SK-N-SH treated with all-trans-retinoic acid at 6 μM for 48 hours (cell line): ENCODE measurements around the gene MACF1.

Source experiments
- BACH2 ChIP-seq: fragments of 250-450 bp; sonication (Bioruptor Pico); IDR thresholded peaks from 2 replicates; pipeline ENCODE4 v1.9.0; 2021; ENCODE audit warnings: mild to moderate bottlenecking, borderline replicate concordance
- CSDC2 ChIP-seq: fragments of 250-450 bp; sonication (Bioruptor Pico); IDR thresholded peaks from 2 replicates; pipeline ENCODE4 v1.5.0; 2020; ENCODE audit warnings: mild to moderate bottlenecking, moderate library complexity
- GLIS3 ChIP-seq: fragments of 250-450 bp; sonication (Bioruptor Pico); IDR thresholded peaks from 2 replicates; pipeline ENCODE4 v1.5.0; 2020; ENCODE audit warnings: mild to moderate bottlenecking, moderate library complexity
- OSR1 ChIP-seq: fragments of 250-450 bp; sonication (Bioruptor Pico); IDR thresholded peaks from 2 replicates; pipeline ENCODE4 v1.8.0; 2022; ENCODE audit warnings: moderate library complexity, mild to moderate bottlenecking, inconsistent platforms
- RARB ChIP-seq: fragments of 250-450 bp; sonication (Bioruptor Pico); IDR thresholded peaks from 2 replicates; pipeline ENCODE4 v1.8.0; 2021; ENCODE audit warnings: mild to moderate bottlenecking, moderate library complexity
- TCF4 ChIP-seq: fragments of 250-450 bp; sonication (Bioruptor Pico); IDR thresholded peaks from 2 replicates; pipeline ENCODE4 v1.8.0; 2021; ENCODE audit warnings: mild to moderate bottlenecking, moderate library complexity, borderline replicate concordance
- TOX ChIP-seq: fragments of 250-450 bp; sonication (Bioruptor Pico); IDR thresholded peaks from 2 replicates; pipeline ENCODE4 v1.8.0; 2021; ENCODE audit warnings: mild to moderate bottlenecking, moderate library complexity, borderline replicate concordance
- TF ChIP-seq, protein P1 (sequence below): fragments of 250-450 bp; sonication (Bioruptor Pico); IDR thresholded peaks from 2 replicates; pipeline ENCODE4 v1.5.0; 2020; ENCODE audit warnings: mild to moderate bottlenecking, moderate library complexity
- TF ChIP-seq, protein P2 (sequence below): fragments of 250-450 bp; sonication (Bioruptor Pico); IDR thresholded peaks from 2 replicates; pipeline ENCODE4 v1.5.1; 2021; ENCODE audit warnings: mild to moderate bottlenecking, moderate library complexity
- TF ChIP-seq, protein P3 (sequence below): fragments of 250-450 bp; sonication (Bioruptor Pico); IDR thresholded peaks from 2 replicates; pipeline ENCODE4 v1.8.0; 2020; ENCODE audit warnings: mild to moderate bottlenecking, moderate library complexity, borderline replicate concordance
- TF ChIP-seq, protein P4 (sequence below): fragments of 250-450 bp; sonication (Bioruptor Pico); IDR thresholded peaks from 2 replicates; pipeline ENCODE4 v1.5.1; 2020; ENCODE audit warnings: low read depth, mild to moderate bottlenecking, moderate library complexity
- TF ChIP-seq, protein P5 (sequence below): fragments of 250-450 bp; sonication (Bioruptor Pico); IDR thresholded peaks from 2 replicates; pipeline ENCODE4 v1.8.0; 2021; ENCODE audit warnings: low read depth, mild to moderate bottlenecking, moderate library complexity, borderline replicate concordance

DNA sequence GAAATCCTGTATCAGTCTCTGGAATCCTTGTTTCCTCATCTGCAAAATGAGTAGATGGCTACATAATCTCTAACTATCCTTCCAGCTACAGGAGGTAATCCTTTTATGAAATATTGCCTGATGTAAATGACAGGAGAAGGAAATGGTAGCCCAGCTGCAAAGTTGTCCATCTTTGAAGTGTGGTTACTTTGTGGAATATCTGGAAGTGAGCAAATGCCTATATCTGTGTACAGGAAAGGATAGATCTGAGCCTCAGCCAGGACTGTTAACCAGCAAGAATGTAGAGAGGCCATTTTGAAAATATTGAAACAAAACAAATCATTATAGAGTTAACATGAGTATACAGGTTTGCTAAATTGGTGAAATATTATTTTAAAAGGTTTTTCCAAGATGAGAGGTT lies 212.1 kb downstream of the MACF1 start:
- TF ChIP-seq TOX (CRISPR knock-in tag): no peak
- TF ChIP-seq, protein P1, sequence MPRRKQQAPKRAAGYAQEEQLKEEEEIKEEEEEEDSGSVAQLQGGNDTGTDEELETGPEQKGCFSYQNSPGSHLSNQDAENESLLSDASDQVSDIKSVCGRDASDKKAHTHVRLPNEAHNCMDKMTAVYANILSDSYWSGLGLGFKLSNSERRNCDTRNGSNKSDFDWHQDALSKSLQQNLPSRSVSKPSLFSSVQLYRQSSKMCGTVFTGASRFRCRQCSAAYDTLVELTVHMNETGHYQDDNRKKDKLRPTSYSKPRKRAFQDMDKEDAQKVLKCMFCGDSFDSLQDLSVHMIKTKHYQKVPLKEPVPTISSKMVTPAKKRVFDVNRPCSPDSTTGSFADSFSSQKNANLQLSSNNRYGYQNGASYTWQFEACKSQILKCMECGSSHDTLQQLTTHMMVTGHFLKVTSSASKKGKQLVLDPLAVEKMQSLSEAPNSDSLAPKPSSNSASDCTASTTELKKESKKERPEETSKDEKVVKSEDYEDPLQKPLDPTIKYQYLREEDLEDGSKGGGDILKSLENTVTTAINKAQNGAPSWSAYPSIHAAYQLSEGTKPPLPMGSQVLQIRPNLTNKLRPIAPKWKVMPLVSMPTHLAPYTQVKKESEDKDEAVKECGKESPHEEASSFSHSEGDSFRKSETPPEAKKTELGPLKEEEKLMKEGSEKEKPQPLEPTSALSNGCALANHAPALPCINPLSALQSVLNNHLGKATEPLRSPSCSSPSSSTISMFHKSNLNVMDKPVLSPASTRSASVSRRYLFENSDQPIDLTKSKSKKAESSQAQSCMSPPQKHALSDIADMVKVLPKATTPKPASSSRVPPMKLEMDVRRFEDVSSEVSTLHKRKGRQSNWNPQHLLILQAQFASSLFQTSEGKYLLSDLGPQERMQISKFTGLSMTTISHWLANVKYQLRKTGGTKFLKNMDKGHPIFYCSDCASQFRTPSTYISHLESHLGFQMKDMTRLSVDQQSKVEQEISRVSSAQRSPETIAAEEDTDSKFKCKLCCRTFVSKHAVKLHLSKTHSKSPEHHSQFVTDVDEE (CRISPR knock-in tag): no peak
- TF ChIP-seq OSR1 (CRISPR knock-in tag): no peak
- TF ChIP-seq GLIS3 (CRISPR knock-in tag): no peak
- TF ChIP-seq, protein P2, sequence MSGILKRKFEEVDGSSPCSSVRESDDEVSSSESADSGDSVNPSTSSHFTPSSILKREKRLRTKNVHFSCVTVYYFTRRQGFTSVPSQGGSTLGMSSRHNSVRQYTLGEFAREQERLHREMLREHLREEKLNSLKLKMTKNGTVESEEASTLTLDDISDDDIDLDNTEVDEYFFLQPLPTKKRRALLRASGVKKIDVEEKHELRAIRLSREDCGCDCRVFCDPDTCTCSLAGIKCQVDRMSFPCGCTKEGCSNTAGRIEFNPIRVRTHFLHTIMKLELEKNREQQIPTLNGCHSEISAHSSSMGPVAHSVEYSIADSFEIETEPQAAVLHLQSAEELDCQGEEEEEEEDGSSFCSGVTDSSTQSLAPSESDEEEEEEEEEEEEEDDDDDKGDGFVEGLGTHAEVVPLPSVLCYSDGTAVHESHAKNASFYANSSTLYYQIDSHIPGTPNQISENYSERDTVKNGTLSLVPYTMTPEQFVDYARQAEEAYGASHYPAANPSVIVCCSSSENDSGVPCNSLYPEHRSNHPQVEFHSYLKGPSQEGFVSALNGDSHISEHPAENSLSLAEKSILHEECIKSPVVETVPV (CRISPR knock-in tag): no peak
- TF ChIP-seq, protein P3, sequence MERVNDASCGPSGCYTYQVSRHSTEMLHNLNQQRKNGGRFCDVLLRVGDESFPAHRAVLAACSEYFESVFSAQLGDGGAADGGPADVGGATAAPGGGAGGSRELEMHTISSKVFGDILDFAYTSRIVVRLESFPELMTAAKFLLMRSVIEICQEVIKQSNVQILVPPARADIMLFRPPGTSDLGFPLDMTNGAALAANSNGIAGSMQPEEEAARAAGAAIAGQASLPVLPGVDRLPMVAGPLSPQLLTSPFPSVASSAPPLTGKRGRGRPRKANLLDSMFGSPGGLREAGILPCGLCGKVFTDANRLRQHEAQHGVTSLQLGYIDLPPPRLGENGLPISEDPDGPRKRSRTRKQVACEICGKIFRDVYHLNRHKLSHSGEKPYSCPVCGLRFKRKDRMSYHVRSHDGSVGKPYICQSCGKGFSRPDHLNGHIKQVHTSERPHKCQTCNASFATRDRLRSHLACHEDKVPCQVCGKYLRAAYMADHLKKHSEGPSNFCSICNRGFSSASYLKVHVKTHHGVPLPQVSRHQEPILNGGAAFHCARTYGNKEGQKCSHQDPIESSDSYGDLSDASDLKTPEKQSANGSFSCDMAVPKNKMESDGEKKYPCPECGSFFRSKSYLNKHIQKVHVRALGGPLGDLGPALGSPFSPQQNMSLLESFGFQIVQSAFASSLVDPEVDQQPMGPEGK (CRISPR knock-in tag): no peak
- TF ChIP-seq, protein P4, sequence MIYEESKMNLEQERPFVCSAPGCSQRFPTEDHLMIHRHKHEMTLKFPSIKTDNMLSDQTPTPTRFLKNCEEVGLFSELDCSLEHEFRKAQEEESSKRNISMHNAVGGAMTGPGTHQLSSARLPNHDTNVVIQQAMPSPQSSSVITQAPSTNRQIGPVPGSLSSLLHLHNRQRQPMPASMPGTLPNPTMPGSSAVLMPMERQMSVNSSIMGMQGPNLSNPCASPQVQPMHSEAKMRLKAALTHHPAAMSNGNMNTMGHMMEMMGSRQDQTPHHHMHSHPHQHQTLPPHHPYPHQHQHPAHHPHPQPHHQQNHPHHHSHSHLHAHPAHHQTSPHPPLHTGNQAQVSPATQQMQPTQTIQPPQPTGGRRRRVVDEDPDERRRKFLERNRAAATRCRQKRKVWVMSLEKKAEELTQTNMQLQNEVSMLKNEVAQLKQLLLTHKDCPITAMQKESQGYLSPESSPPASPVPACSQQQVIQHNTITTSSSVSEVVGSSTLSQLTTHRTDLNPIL (CRISPR knock-in tag): no peak
- no peak for TF ChIP-seq TCF4
- TF ChIP-seq BACH2 (CRISPR knock-in tag): no peak
- TF ChIP-seq, protein P5, sequence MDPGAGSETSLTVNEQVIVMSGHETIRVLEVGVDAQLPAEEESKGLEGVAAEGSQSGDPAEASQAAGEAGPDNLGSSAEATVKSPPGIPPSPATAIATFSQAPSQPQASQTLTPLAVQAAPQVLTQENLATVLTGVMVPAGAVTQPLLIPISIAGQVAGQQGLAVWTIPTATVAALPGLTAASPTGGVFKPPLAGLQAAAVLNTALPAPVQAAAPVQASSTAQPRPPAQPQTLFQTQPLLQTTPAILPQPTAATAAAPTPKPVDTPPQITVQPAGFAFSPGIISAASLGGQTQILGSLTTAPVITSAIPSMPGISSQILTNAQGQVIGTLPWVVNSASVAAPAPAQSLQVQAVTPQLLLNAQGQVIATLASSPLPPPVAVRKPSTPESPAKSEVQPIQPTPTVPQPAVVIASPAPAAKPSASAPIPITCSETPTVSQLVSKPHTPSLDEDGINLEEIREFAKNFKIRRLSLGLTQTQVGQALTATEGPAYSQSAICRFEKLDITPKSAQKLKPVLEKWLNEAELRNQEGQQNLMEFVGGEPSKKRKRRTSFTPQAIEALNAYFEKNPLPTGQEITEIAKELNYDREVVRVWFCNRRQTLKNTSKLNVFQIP (CRISPR knock-in tag): no peak
- TF ChIP-seq RARB (CRISPR knock-in tag): no peak
- no peak for TF ChIP-seq CSDC2
